NCI-H2081 treated with DMSO at 0.1 percent for 48 hours (cell line): Measurements from ENCODE around the gene TMEM106A.
"Not testable (repeated sequence)": the region's sequence is repeated elsewhere in the genome, so short reads cannot be mapped to it uniquely, and the experiment has no call there.

Source experiments
- DNase-seq: peaks from one replicate; lab custom pipeline; 2025; lab: John Stamatoyannopoulos, UW

The TMEM106A gene, protein sequence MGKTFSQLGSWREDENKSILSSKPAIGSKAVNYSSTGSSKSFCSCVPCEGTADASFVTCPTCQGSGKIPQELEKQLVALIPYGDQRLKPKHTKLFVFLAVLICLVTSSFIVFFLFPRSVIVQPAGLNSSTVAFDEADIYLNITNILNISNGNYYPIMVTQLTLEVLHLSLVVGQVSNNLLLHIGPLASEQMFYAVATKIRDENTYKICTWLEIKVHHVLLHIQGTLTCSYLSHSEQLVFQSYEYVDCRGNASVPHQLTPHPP

DNA sequence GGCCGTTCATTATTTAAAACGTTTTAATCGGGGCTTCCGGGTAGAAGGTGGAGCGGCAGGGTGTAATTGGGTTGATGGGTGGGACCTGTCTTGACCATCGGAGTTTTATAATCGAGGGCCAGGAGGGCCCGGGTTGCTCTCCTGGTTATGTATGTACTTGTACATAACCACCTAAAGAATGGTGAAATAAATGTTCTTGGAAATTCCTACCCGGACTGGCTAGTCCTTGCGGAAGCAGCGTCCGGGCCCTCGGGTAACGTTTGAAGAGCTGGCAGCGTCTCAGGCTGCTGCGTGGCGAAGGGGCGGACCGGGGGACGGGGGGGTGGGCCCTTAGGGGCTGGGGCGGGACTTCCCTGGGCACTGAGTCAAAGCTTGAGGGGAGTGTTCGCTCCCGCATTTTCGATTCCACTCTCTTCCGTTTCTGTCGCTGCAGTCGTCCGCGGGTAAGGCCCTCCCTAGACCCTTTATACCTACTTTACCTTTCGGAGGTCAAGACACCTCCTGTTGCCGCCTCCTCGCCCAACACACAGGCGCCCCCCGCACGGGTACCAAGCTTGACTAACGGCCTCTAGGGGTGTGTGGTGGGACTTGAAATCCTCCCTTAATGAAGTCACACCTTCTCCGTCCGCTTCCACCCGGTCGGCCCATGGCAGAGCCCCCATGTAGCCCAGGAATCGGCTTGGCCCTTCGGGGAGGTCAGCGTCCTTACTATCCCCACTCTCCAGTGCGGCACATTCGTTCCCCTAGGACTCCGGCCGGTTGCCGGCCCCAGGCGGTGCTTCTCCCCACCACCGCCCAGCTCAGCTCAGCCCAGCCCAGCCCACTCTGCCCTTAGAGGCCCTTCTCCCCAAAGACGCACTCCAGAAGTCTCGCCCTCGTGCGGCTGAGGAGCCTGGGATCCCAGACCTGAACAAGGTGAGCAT is at the start of gene TMEM106A:
TMEM106A (plus strand) TSS at position 396 of the 923 bp plus-strand sequence. CDS start 1,167 bp downstream, outside the sequence.
- DNase-seq: no peak

DNA sequence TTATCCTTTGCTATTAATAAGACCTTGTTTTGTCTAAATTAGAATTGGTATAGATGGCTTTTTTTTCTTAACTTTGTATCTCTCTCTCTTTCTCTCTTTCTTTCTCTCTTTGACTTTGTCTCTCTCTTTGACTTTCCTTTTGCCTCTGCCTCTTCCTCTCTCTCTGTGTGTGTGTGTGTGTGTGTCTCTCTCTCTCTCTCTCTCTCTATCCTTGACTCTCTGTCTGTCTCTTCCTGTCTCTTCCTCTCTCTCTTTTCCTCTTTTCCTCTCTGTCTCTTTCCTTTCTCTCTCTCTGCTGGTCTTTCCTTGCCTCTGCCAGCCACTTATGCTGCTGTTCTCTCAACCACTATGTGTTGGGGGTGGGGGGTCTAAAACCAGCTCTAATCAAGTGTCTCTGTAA is 45.7 kb upstream of the TMEM106A start:
- not testable (repeated sequence) for DNase-seq

- no peak for DNase-seq
These were observed 42.0 kb upstream of the TMEM106A start for GRCh38 chr17:43169561-43170139.

GRCh38 chr17:43170140-43170765 is 41.4 kb upstream of the TMEM106A start:
- DNase-seq: peak; percentile 98

DNA sequence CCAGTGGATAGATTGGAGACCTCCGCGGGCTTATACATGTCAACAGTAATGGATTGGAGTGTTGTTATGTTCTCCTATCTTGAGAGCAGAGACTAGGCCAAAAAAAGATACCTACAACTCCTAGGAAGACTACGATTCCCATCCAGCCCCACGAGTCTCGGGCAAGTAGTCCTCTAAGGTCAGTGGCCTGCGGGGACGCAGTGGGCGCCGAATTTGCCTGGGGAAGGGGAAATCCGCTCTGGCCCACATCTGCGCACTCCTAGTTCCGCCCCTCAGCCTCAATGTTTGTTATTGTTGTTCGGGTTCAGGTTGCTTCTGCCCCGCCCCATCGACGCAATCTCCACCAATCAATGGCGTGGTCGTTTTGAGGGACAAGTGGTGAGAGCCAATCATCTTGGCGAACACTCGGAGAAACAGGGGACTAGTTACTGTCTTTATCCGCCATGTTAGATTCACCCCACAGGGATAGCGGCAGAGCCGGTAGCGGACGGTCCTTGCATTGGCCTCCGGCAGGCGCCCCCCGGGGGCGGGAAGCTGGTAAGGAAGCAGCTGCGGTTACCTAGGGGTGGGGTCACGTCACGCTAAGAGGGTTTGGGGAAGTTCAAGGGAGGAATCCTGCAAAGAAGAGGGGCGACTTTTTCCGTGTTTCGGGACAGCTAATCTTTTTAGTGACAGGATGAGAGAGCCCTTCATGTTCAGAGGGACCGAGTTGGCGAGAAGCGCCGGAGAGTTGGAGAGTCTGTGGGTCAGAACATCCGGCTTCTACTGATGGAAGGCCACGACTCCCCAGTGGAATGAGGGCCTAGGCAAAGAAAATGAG is 40.7 kb upstream of the TMEM106A start, which contains the start of gene NBR1:
NBR1 (plus strand) TSS at position 449 of the 820 bp plus-strand sequence. CDS start 4,586 bp downstream, outside the sequence.
- peak; percentile 94 for DNase-seq

GRCh38 chr17:43171586-43172487 is 39.8 kb upstream of the TMEM106A start:
- no peak for DNase-seq

DNA sequence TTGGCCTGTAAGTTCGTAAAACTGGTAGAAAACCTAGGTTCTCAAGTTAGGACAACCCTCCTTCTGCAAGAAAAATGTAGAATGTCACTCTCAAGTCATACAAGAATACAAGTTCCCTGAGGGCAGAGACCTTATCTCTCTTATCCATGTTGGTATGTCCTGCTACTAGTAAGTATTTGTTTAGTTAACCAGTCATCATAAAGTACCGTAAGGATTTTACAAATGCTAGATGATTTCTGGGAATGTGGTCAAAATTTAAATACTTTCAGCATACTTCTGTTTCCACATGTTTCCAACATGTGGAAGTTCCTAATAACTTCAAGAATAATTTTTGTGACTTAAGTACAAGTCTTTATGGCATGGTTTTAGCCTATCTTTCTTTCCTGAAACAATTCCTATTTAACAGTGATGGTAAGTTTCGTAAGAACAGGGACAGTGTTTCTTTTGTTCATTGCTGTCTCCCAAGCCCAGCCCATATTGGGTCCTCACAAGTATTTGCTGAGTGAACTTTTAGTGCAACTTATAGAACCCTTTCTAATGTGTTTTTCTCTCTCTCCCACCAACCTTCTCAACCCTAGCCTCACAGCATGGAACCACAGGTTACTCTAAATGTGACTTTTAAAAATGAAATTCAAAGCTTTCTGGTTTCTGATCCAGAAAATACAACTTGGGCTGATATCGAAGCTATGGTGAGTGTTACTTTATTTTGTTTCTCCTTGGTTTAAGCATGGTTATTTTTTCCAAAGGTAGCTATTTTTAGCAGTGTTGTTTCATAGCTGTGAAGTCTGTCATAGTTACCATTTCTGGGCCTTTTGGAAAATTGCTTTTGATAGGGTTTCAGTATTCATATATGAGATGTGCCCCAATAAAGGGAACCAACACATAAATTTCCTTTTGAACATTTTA is 36.2 kb upstream of the TMEM106A start:
- DNase-seq: no peak

GRCh38 chr17:43176119-43176570 is 35.5 kb upstream of the TMEM106A start:
- no peak for DNase-seq

GRCh38 chr17:43183921-43184320 is 27.8 kb upstream of the TMEM106A start:
- DNase-seq: no peak

- DNase-seq: not testable (repeated sequence)
These were observed 25.0 kb upstream of the TMEM106A start for GRCh38 chr17:43186656-43187055.

GRCh38 chr17:43193251-43193650 is 18.4 kb upstream of the TMEM106A start:
- no peak for DNase-seq

DNA sequence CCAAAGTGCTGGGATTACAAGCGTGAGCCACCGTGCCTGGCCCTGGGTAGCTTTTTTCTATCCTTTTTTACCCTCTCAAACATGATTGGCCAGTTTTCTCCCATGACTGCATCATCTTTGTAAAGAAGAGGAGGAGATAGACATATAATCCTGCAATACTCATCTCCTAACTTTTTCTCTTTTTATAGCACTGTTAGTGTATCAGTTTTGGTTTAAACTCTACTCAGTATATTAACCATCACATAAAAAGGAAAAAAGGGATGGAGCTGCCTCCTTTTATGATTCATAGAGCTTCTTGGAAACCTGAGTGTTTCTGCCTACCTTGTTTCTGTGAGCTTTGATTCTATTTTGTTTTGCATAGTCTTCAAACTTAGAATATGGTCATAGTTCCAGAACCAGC is 12.0 kb upstream of the TMEM106A start:
- no peak for DNase-seq

DNA sequence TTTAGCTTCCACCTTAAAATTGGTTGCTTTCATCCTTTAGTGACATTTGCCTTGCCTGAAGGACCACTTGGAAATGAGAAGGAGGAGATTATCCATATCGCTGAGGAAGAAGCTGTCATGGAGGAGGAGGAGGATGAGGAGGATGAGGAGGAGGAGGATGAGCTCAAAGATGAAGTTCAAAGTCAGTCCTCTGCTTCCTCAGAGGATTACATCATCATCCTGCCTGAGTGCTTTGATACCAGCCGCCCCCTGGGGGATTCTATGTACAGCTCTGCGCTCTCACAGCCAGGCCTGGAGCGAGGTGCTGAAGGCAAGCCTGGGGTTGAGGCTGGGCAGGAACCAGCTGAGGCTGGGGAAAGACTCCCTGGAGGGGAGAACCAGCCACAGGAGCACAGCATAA is 11.5 kb upstream of the TMEM106A start:
- DNase-seq: no peak

DNA sequence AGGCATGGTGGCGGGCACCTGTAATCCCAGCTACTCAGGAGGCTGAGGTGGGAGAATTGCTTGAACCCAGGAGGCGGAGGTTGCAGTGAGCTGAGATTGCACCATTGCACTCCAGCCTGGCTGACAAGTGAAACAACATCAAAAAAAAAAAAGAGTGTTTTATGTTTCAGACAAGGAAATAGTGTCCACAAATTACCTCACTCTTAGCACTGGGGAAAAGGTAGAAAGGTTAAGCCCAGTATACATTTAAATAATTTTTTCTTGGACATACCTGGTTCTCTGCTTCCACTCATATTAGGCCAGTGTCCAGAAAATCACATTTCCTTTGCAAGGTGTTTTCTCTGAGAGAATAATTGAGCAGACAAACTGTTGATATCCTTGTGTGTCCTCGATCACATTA is 8.7 kb upstream of the TMEM106A start:
- not testable (repeated sequence) for DNase-seq

- DNase-seq: no peak
These were observed 1.1 kb upstream of the TMEM106A start for GRCh38 chr17:43210576-43210975.

- DNase-seq: no peak
These were observed 574 bp upstream of the TMEM106A start for GRCh38 chr17:43211123-43211479.

- no peak for DNase-seq
These were observed 1.2 kb downstream of the TMEM106A start for GRCh38 chr17:43212641-43213490.

DNA sequence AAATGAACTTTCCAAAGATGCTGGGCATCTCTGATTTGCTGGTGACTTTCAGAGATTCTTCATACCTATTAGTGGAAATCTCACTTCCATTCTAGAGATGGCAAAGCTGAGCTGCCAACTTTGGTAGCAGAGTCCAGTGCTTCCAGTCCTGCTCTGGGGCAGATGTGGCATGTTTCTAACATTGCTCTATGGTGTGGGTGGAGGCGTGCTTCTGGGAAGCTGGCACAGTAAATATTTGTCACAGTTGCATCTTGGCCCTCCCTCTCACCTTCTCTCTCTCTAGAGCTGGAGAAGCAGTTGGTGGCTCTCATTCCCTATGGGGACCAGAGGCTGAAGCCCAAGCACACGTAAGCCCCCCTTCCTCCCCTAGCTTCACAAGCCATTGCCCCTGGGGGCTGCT is 1.9 kb downstream of the TMEM106A start:
- DNase-seq: no peak
